ENCODE results near the gene PHKA2.

- TF ChIP-seq CTCF (IDR thresholded peaks at IDR 0.05; ENCODE audit: low read depth, low read length) (no peak), EZH2phosphoT487 (IDR thresholded peaks at IDR 0.05; ENCODE audit: low read depth) (no peak)
Measured at GRCh38 chrX:18885328-18886004, 98.4 kb downstream of the PHKA2 start.

Data from OCI-LY3 (cell line).